ENCODE data around the gene GPN3.
"Not testable (repeated sequence)": the region's sequence is repeated elsewhere in the genome, so short reads cannot be mapped to it uniquely, and the experiment has no call there.

Gene GPN3

GRCh38 chr12:110431957-110432587 is 36.0 kb downstream of the GPN3 start:
- no peaks in the 10 kb centered on the region for H3K9me3 ChIP-seq (replicated peaks; ENCODE audit: low read length)
- H3K4me1 ChIP-seq (ENCODE audit: control insufficient read depth, insufficient read depth, low read length), result peaks cover 13% of the 10 kb centered on the region
- peaks cover 19% of the 10 kb centered on the region for H3K36me3 ChIP-seq (ENCODE audit: insufficient read depth, low read length)
- no peaks in the 10 kb centered on the region for H3K27me3 ChIP-seq (ENCODE audit: control insufficient read depth, insufficient read depth, low read length)
- H3K4me2 ChIP-seq (ENCODE audit: low read length), result peak overlapping the region; percentile 77
- H3K4me3 ChIP-seq (ENCODE audit: low read length), result no peak overlapping the region
- H3K9ac ChIP-seq (ENCODE audit: low read depth, low read length), result peak overlapping the region; percentile 87

GRCh38 chr12:110429676-110430075 is 38.4 kb downstream of the GPN3 start:
- H3K4me3 ChIP-seq (ENCODE audit: low read length); H3K4me2 ChIP-seq (ENCODE audit: low read length); H3K36me3 ChIP-seq (ENCODE audit: insufficient read depth, low read length); H3K27me3 ChIP-seq (ENCODE audit: control insufficient read depth, insufficient read depth, low read length); H3K9ac ChIP-seq (ENCODE audit: low read depth, low read length); H3K4me1 ChIP-seq (ENCODE audit: control insufficient read depth, insufficient read depth, low read length); H3K9me3 ChIP-seq (replicated peaks; ENCODE audit: low read length): not testable (repeated sequence)

- no peaks in the 10 kb centered on the region for H3K36me3 ChIP-seq (ENCODE audit: insufficient read depth, low read length)
- no peaks in the 10 kb centered on the region for H3K9me3 ChIP-seq (replicated peaks; ENCODE audit: low read length)
- no peak overlapping the region for H3K4me3 ChIP-seq (ENCODE audit: low read length)
- no peak overlapping the region for H3K4me2 ChIP-seq (ENCODE audit: low read length)
- peaks cover 2% of the 10 kb centered on the region for H3K27me3 ChIP-seq (ENCODE audit: control insufficient read depth, insufficient read depth, low read length)
- no peak overlapping the region for H3K9ac ChIP-seq (ENCODE audit: low read depth, low read length)
- no peaks in the 10 kb centered on the region for H3K4me1 ChIP-seq (ENCODE audit: control insufficient read depth, insufficient read depth, low read length)
These were observed 41.7 kb downstream of the GPN3 start for GRCh38 chr12:110426406-110426805.

- Histone ChIP-seq H3K27me3 (ENCODE audit: control insufficient read depth, insufficient read depth, low read length) (peaks cover 6% of the 10 kb centered on the region), H3K9ac (ENCODE audit: low read depth, low read length) (no peak overlapping the region), H3K9me3 (replicated peaks; ENCODE audit: low read length) (no peaks in the 10 kb centered on the region), H3K4me3 (ENCODE audit: low read length) (no peak overlapping the region), H3K4me1 (ENCODE audit: control insufficient read depth, insufficient read depth, low read length) (no peaks in the 10 kb centered on the region), H3K36me3 (ENCODE audit: insufficient read depth, low read length) (no peaks in the 10 kb centered on the region), H3K4me2 (ENCODE audit: low read length) (no peak overlapping the region)
These were observed 43.8 kb downstream of the GPN3 start for GRCh38 chr12:110424237-110424636.

GRCh38 chr12:110421701-110422100 is 46.4 kb downstream of the GPN3 start:
- Histone ChIP-seq H3K4me1 (ENCODE audit: control insufficient read depth, insufficient read depth, low read length) (no peaks in the 10 kb centered on the region), H3K4me3 (ENCODE audit: low read length) (no peak overlapping the region), H3K4me2 (ENCODE audit: low read length) (no peak overlapping the region), H3K27me3 (ENCODE audit: control insufficient read depth, insufficient read depth, low read length) (peaks cover 11% of the 10 kb centered on the region), H3K36me3 (ENCODE audit: insufficient read depth, low read length) (no peaks in the 10 kb centered on the region), H3K9me3 (replicated peaks; ENCODE audit: low read length) (no peaks in the 10 kb centered on the region), H3K9ac (ENCODE audit: low read depth, low read length) (no peak overlapping the region)

- Histone ChIP-seq H3K4me3 (ENCODE audit: low read length) (no peak overlapping the region), H3K27me3 (ENCODE audit: control insufficient read depth, insufficient read depth, low read length) (peaks cover 11% of the 10 kb centered on the region), H3K4me2 (ENCODE audit: low read length) (no peak overlapping the region), H3K4me1 (ENCODE audit: control insufficient read depth, insufficient read depth, low read length) (no peaks in the 10 kb centered on the region), H3K9ac (ENCODE audit: low read depth, low read length) (no peak overlapping the region), H3K36me3 (ENCODE audit: insufficient read depth, low read length) (no peaks in the 10 kb centered on the region), H3K9me3 (replicated peaks; ENCODE audit: low read length) (no peaks in the 10 kb centered on the region)
These were observed 46.8 kb downstream of the GPN3 start for GRCh38 chr12:110421159-110421661.

GRCh38 chr12:110420644-110421043 is 47.4 kb downstream of the GPN3 start:
- H3K4me1 ChIP-seq (ENCODE audit: control insufficient read depth, insufficient read depth, low read length); H3K36me3 ChIP-seq (ENCODE audit: insufficient read depth, low read length); H3K9ac ChIP-seq (ENCODE audit: low read depth, low read length); H3K4me2 ChIP-seq (ENCODE audit: low read length); H3K9me3 ChIP-seq (replicated peaks; ENCODE audit: low read length); H3K4me3 ChIP-seq (ENCODE audit: low read length): not testable (repeated sequence)
- peaks cover 11% of the 10 kb centered on the region for H3K27me3 ChIP-seq (ENCODE audit: control insufficient read depth, insufficient read depth, low read length)

- not testable (repeated sequence) for H3K9me3 ChIP-seq (replicated peaks; ENCODE audit: low read length); H3K36me3 ChIP-seq (ENCODE audit: insufficient read depth, low read length); H3K9ac ChIP-seq (ENCODE audit: low read depth, low read length); H3K4me1 ChIP-seq (ENCODE audit: control insufficient read depth, insufficient read depth, low read length); H3K4me3 ChIP-seq (ENCODE audit: low read length); H3K4me2 ChIP-seq (ENCODE audit: low read length)
- peaks cover 11% of the 10 kb centered on the region for H3K27me3 ChIP-seq (ENCODE audit: control insufficient read depth, insufficient read depth, low read length)
These were observed 50.9 kb downstream of the GPN3 start for GRCh38 chr12:110417113-110417512.

- H3K4me1 ChIP-seq (ENCODE audit: control insufficient read depth, insufficient read depth, low read length); H3K36me3 ChIP-seq (ENCODE audit: insufficient read depth, low read length); H3K4me2 ChIP-seq (ENCODE audit: low read length); H3K9me3 ChIP-seq (replicated peaks; ENCODE audit: low read length); H3K27me3 ChIP-seq (ENCODE audit: control insufficient read depth, insufficient read depth, low read length); H3K9ac ChIP-seq (ENCODE audit: low read depth, low read length); H3K4me3 ChIP-seq (ENCODE audit: low read length): not testable (repeated sequence)
These were observed 58.0 kb downstream of the GPN3 start for GRCh38 chr12:110410086-110410485.

- not testable (repeated sequence) for H3K4me2 ChIP-seq (ENCODE audit: low read length); H3K27me3 ChIP-seq (ENCODE audit: control insufficient read depth, insufficient read depth, low read length); H3K9ac ChIP-seq (ENCODE audit: low read depth, low read length); H3K4me1 ChIP-seq (ENCODE audit: control insufficient read depth, insufficient read depth, low read length); H3K4me3 ChIP-seq (ENCODE audit: low read length); H3K9me3 ChIP-seq (replicated peaks; ENCODE audit: low read length)
- H3K36me3 ChIP-seq (ENCODE audit: insufficient read depth, low read length), result peaks cover 11% of the 10 kb centered on the region
These were observed 62.9 kb downstream of the GPN3 start for GRCh38 chr12:110405126-110405662.

GRCh38 chr12:110403976-110404682 is 63.9 kb downstream of the GPN3 start:
- no peaks in the 10 kb centered on the region for H3K27me3 ChIP-seq (ENCODE audit: control insufficient read depth, insufficient read depth, low read length)
- peak overlapping the region; percentile 98 for H3K9ac ChIP-seq (ENCODE audit: low read depth, low read length)
- H3K36me3 ChIP-seq (ENCODE audit: insufficient read depth, low read length), result peaks cover 13% of the 10 kb centered on the region
- H3K4me2 ChIP-seq (ENCODE audit: low read length), result peak overlapping the region; percentile 93
- peak overlapping the region; percentile 97 for H3K4me3 ChIP-seq (ENCODE audit: low read length)
- H3K9me3 ChIP-seq (replicated peaks; ENCODE audit: low read length), result no peaks in the 10 kb centered on the region
- H3K4me1 ChIP-seq (ENCODE audit: control insufficient read depth, insufficient read depth, low read length), result peaks cover 5% of the 10 kb centered on the region
